HG03196 (cell line): Measurements from ENCODE around the gene NUP153.
A peak's percentile ranks its signal among the peaks of the same experiment; 100 is the strongest.
"Not testable (repeated sequence)": the region's sequence is repeated elsewhere in the genome, so short reads cannot be mapped to it uniquely, and the experiment has no call there.

ENCODE experiments used
- ATAC-seq: cut with Tn5 transposase; IDR thresholded peaks from one replicate; pipeline ENCODE4 v1.9.1; 2021; ENCODE audit not compliant: unreplicated experiment

Gene NUP153

DNA sequence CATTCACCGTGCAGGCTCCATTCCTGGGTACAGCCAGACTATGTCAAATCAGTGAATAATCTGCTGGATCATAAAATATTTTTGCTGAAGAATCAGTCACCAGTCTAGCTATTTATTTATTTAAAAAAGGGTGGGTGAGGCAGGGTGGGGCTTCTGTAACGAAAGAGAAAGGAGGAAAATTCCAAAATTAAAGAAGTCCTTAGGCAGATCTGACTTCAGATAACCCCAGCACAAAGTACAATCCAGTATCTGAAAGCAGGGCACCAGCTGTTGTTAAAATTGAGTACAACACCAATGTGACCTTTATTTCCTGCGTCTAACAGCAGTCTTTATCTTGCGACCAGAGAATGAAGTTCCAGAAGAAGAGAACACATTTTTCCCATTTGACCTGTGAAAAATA, 90.9 kb downstream of the NUP153 start:
- no peak for ATAC-seq

DNA sequence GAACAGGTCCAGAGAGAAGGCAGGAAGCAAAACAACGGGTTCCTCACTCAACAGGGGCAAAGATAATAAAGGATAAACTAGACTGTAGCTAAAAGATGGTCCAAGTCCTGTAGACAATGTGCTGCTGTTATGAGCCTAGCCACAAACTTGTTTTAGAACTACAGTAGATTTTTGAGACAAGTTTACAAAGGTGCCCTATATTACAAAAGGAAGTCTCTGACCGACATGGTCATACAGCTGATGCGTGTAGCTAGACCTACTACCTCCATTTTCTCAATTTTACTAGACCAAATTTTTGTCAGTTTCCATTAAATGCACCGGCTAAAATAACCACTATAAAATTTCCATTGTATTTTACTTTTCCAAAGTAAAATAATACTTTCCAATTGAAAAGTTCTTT, 94.7 kb downstream of the NUP153 start:
- no peak for ATAC-seq

DNA sequence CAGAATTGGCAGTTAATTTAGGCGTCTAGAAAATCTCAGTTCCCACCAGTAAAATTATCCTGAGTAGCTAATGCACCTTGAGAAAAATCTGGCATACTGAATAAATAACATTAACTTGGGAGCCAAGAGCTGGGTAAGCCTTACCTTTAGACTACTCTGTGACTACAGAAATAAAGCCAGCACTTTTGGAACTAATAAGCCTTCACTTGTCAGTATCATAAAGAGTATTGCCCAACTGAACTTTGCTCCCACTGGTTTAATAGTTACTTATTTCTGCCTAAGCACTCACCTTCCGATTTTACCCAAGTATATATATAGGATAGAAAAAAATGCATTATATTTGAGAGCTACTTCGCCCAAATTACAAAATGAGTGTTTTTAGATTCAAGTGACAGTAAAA, 95.9 kb downstream of the NUP153 start:
- ATAC-seq, result no peak

DNA sequence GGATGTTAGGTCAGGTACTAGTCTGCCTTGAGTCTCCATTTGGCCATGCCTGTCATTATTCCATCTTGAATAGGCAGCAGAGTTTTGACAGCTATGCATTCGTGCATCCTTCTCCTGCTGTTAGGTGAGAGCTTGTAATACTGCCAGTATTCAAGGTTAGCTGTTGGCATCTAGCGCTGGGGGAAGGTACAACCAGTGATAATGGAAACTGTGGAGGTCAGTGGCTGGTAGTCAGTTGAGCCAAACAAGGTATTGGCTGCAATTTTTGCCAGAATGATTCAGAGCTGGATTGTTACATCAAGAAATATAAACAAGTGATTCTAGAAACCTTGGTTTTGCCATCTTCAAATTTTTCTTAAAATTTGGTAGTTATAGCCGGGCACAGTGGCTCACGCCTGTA, 100.1 kb downstream of the NUP153 start:
- no peak for ATAC-seq

DNA sequence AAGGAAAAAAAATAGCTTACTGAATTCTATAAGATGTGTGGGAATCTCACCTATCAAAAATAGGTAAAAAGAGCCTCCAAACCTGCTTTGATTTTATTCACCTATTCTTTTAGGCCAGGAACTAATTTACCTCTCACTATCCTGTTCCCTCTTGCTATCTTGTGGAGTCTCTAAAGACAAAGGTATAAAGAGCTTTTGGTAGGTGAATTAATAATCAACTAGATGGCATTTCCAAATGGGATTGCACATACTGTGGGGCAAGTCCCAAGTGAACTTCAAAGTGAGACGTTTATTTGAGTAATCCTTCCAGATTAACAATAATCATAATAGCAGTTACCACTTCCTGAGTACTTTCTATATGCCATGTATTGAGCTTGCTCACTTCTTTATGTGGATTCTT, 103.8 kb downstream of the NUP153 start:
- no peak for ATAC-seq

DNA sequence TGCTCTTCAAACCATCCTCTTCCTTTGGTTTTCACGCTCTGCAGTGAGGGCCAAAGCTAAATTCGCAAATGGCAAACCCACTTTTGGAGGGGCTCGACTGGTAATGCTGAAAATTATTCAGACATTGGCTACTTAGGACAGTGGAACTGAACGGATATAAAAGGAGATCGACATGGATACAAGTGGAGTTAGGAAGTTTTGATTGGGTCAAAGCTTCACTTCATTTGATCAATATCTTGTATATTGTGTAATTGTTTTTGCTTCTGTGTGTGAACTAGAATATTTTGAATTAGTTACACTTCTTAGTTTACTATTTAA, 105.4 kb downstream of the NUP153 start:
- no peak for ATAC-seq

DNA sequence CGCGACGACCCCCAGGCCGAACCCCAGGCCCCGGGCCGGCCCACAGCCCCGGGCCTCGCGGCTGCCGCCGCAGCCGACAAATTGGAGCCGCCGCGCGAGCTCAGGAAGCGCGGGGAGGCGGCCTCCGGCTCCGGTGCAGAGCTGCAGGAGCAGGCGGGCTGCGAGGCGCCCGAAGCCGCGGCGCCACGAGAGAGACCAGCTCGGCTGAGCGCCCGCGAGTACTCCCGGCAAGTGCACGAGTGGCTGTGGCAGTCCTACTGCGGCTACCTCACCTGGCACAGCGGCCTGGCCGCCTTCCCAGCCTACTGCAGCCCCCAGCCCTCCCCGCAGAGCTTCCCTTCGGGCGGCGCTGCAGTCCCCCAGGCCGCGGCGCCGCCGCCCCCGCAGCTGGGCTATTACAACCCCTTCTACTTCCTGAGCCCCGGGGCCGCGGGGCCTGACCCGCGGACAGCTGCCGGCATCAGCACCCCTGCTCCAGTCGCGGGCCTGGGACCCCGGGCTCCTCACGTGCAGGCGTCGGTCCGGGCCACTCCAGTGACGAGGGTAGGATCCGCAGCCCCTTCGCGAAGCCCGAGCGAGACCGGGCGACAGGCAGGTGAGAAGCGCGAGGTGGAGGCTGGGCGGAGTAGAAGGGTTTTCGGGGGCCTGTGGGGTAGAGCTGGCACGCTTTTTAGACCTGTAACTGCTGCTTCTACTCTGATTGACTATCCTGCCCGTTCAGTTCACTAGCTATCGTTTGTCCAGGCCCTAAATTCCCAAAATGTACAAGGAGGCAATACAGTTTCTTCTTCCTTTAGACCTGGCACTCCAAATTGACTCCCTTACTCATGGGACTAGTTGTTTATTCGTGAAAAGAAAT, 106.0 kb downstream of the NUP153 start:
- peak; percentile 47 for ATAC-seq

DNA sequence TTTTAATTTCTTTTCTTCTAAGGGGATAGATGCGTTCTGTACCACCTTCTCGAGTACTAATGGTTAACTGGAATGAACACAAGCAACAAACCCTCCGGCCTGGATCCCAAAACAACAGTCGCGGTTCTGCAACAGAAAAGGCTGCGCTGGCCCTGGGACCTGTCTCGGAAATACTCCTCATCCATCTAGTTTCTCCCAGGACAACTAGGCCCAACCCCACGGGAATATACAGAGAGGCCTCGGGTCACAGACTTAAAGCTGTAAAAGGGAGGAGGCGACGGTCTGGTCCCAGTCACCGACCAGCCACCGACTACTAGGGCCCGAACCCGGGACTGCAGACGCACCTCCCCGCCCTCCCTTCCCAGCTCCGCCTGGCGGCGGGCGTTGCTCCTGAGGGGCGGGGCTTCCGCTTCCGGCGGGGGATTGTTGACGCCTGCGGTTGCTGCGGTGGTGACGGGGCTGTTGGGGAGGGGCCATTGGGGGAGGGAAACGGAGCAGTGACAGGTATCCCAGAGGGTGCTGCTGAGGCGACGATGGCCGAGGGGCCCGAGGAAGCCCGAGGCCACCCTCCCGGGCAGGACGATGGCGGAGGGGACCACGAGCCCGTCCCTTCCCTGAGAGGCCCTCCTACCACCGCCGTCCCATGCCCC, 106.7 kb downstream of the NUP153 start, which contains the start of gene FAM8A1:
TSS of gene FAM8A1 (plus strand) at position 426 of the 650 bp plus-strand sequence. CDS start at position 534, 108 bp downstream.
- ATAC-seq, result peak; percentile 91

DNA sequence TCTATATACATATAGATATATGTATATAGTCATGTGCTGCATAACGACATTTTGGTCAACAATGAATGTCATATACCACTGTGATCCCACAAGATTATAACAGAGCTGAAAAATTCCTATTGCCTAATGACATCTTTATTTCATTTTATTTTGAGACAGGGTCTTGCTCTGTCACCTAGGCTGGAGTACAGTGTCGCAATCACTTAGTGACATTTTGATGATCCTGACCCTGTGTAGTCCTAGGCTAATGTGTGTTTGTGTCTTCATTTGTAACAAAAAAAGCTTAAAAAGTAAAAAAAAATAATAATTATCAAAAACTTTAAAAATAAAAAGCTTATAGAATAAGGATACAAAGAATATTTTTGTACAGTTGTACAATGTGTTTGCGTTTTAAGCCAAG, 110.6 kb downstream of the NUP153 start:
- ATAC-seq, result no peak

DNA sequence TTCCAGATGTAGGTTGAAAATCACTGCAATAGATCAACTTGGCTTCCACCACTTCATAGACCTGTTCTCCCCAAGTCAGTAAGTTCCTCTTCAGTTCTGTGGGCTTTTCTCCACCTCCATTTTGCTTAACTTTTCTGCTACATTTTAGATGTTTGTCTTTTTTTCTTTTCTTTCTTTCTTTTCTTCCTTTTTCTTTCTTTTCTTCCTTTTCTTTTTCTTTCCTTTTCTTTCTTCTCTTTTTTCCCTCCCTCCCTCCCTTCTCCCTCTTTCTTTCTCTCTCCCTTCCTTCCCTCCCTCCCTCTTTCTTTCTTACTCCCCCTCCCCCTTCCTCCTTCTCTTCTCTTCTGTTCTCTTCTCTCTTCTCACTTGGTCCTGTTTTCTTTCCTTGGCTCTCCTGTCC, 113.5 kb downstream of the NUP153 start:
- ATAC-seq, result no peak

DNA sequence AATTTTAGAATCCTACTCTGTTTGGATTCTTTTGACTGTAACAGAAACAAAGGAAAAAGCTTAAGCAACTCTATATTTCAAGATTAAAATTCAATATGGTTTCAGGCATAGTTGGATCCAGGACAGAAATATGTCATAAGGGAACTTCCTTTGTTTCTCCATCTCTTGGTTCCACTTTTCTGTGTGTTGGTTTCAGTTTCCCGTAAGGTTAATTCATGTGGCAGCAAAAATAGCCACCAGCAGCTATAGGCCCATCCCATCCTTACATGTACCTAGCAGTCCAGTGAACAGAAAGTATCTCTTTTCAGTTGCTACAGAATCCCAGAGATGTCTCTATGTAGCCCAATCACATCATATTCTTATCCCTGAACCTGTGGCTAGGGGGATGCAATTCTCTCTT, 115.4 kb downstream of the NUP153 start:
- ATAC-seq, result no peak

DNA sequence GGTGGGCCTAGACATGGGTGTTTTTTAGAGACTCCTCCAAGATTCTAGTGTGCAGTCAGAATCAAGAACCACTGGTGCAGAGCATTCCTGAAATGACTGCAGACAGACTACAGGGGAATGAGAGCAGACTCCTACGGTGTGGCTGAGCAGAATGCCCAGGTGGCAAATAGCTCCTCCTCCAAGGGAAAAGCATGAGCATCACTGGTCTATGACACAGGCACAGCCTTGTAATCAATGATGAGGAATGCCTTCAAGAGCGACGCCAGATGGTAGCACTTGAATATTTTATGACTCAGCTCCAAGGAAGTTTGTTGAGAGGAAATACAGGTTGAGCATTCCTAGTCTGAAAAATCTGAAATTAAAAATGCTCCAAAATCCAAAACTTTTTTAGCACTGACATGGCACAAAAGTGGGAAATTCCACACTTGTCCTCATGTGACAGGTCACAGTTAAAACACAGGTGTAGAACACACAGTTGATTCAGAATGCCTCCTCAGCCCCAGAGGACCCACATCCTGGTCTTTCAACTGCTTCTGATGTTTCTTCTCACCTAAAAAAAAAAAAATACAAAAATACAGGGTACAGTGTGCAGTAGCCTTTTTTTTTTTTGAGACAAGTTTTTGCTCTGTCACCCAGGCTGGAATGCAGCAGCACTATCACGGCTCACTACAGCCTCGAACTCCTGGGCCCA, 117.2 kb downstream of the NUP153 start:
- ATAC-seq, result no peak

DNA sequence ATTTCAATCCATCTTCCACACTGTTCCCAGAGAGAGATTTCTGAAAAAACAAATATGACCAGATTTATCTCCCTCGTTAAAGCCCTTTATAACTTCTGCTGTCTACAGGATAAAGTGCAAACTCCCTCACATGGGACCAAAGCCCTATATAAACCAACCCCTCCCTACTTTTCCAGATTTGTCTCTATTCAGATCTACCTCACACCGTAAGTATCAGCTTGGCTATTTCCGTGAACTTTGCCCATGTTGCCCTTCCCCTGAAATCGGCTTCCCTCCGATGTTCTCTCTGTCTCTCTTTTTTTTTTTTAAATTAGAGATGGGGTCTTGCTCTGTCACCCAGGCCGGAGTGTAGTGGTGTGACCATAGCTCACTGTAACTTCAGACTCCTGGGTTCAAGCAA, 118.7 kb downstream of the NUP153 start:
- no peak for ATAC-seq

DNA sequence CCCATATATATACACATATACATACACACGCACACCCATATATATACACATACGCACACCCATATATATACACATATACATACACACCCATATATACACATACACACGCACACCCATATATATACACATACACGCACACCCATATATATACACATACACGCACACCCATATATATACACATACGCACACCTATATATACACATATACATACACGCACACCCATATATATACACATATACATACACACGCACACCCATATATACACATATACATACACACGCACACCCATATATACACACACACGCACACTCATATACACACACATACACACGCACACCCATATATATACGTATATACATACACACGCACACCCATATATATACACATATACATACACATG, 120.1 kb downstream of the NUP153 start:
- not testable (repeated sequence) for ATAC-seq

DNA sequence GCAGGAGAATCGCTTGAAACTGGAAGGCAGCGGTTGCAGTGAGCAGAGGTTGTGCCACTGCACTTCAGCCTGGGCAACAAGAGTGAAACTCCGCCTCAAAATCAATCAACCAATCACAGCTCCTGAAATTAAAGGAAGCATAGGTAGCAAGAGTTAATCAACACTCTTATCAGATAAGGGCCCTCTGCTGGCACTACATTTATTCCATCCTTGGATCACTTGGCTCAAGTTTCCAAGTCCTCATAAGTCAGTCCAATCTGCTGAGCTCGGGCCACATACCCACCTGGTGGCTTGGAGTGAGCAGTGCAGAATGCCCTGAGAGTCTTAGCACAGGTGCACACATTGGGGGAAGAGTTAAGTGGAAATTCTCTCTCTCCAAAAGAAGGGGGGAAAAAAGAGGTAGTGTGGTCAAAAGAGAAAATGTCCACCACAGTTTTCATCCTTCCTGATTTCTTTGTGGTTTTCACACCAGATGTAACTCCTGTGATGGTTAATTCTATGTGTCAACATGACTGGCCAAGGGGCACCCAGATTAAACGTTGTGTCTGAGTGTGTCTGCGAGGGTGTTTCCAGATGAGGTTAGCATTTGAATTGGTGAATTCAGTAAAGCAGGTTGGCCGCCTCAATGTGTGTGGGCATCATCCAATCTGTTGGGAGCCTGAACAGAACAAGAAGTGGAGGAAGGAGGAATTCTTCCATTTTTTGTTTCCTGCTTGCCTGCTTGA, 120.8 kb downstream of the NUP153 start:
- no peak for ATAC-seq

DNA sequence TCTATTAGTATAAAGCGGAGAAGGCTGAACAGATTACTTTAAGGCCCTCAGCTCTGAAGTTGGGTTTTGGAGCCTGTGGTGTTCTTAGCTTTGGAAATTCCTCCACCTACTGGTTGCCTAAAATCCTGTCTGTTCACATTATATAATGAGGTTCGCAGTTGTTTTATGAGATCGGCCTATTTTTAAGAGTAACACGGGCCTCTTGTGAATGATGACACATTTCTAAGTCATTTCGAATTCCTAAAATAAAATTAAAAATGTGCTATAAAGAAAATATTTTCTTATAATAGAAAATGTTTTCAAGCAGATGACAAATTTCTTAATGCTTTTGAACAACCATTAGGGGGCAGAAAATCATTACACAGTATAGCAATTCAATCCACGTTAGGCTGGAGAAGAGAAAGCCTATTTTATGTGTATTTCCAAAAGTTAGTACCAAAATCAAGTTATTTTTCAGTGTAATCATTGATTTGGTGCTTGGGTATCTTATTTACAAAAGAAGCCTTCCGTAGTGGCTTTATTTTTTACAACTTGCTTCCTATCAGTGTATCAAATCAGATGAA, 122.4 kb downstream of the NUP153 start:
- peak; percentile 54 for ATAC-seq

DNA sequence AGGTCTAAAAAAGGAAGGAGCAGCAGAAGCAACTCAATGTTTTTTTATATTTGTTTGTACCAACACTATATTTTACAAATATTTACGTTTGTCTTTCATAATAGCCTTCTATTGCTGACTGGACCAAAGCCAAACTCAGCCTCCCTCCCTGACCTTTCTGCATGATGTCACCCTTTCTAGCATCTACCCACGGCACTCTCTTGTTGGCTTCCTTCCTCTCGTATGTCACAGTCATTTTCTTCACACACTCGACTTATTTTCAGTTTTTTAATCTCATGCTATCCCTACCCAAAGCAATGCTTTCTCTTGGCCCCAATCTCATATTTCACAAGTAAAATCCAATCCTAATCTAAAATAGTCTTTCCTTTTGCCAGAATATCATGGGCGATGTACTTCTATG, 122.9 kb downstream of the NUP153 start:
- no peak for ATAC-seq

DNA sequence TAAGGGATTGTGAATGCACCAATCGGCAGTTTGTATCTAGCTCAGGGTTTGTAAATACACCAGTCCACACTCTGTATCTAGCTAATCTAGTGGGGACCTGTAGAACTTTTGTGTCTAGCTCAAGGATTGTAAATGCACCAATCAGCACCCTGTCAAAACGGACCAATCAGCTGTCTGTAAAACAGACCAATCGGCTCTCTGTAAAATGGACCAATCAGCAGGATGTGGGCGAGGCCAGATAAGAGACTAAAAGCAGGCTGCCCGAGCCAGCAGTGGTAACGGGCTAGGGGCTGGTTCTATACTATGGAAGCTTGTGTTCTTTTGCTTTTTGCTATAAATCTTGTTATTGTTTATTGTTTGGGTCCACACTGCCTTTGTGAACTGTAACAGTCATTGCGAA, 125.4 kb downstream of the NUP153 start:
- not testable (repeated sequence) for ATAC-seq

DNA sequence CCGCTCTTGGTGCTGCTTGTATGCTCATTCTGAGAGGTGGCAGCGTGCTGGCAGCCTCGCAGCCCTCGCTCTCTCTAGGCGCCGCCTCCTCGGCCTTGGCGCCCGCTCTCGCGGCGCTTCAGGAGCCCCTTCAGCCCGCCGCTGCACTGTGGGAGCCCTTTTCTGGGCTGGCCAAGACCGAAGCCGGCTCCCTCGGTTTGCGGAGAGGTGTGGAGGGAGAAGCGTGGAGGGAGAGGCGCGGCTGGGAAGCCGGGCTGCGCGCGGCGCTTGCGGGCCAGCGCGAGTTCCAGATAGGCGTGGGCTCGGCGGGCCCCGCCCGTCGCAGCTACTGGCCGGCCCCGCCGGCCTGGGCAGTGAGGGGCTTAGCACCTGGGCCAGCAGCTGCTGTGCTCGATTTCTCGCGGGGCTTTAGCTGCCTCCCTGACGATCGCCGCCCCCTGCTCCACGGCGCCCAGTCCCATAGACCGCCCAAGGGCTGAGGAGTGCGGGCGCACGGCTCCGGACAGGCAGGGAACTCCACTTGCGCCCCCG, 126.1 kb downstream of the NUP153 start:
- no peak for ATAC-seq

DNA sequence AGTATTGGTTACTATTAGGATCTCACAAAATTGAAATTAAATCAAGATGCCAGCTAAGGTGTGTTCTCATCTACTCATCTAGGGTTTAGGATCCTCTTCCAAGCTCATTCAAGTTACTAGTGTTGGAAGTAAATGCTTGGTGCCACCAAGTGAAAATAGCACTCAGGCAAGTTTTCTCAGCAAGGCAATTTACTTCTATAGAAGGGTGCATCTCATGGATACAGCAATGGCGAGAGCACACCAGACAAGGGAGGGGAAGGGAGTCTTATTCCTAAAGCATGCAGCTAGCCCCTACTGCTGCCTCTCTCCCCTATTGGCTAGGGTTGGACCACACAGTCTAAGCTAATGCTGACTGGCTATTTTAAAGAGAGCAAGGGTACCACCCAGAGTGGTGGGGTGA, 129.7 kb downstream of the NUP153 start:
- ATAC-seq, result no peak
